GM12875 (cell line): ENCODE measurements around the gene CTNNA1.
"Not testable (repeated sequence)": the region's sequence is repeated elsewhere in the genome, so short reads cannot be mapped to it uniquely, and the experiment has no call there.

Source experiments
- H3K4me3 ChIP-seq: one replicate; pipeline ENCODE4 v1.5.1; 2011; ENCODE audit warnings: low read depth, low read length, control low read depth
- TF ChIP-seq, protein P1 (sequence below): IDR thresholded peaks from 2 replicates; pipeline ENCODE4 v1.5.1; 2011; ENCODE audit warnings: low read depth, mild to moderate bottlenecking, control low read depth, inconsistent platforms, low read length, moderate library complexity, borderline replicate concordance; ENCODE audit not compliant: insufficient read depth

The CTNNA1 gene

DNA sequence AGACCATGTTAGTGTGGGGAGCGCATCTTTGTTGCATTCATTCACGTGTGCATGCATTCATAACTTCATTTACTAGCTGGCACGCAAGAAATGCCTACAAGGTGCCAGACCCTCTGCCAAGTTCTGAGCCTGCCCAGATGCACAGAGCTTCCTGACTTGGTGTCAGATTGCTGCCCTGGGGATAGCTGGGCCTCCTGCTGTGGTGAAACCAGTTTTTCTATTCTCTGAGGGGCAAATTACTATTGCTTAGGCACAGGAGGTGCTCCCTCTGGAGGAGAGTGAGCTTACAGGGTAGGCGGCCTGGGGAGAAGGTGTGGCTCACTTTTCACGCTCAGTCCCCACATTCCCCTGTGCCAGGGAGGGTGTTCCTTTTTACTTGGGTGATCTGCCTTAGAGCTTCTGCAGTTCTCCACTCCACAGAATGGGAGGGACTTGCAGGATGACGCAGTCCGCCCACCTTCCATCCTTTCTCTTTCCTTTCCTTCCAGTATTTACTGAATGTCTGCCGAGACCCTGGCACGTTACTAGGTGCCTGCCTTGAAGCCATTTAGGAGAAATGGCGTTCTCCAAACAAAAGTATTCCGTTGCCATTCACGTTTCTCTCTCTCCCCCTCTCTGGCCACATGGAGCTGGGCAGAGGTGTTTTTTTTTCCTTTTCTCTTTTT lies 27.9 kb upstream of the CTNNA1 start:
- TF ChIP-seq, protein P1, sequence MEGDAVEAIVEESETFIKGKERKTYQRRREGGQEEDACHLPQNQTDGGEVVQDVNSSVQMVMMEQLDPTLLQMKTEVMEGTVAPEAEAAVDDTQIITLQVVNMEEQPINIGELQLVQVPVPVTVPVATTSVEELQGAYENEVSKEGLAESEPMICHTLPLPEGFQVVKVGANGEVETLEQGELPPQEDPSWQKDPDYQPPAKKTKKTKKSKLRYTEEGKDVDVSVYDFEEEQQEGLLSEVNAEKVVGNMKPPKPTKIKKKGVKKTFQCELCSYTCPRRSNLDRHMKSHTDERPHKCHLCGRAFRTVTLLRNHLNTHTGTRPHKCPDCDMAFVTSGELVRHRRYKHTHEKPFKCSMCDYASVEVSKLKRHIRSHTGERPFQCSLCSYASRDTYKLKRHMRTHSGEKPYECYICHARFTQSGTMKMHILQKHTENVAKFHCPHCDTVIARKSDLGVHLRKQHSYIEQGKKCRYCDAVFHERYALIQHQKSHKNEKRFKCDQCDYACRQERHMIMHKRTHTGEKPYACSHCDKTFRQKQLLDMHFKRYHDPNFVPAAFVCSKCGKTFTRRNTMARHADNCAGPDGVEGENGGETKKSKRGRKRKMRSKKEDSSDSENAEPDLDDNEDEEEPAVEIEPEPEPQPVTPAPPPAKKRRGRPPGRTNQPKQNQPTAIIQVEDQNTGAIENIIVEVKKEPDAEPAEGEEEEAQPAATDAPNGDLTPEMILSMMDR: no peak
- no peak overlapping the region for H3K4me3 ChIP-seq

DNA sequence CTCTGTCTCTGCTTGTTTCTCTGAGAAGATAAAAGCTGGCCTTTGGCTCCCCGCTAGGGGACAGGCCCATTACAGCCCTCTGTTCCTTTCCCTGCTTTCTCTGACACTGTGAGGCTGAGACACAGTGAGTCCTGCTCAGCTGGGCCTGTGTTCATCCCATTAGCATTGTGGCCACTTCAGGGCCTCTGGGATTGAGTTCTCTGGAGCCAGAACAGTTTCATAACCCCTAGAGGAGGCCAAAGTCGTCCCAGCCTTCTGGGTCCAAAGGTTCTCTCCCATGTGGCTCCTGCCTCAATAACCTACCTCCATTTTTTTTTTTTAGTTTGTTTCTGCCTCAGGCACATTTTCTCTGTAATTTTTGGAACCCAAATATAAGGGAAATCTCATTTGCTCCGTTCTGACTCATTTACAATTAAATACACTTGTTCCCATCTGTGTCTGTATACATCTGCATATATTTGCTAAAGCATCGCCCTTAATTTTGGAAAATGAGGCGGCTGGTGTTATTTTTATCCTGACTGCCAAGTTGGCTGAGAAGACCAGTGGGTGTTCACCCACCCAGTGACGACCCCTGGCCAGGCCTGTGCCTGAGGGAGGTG lies 27.3 kb upstream of the CTNNA1 start:
- H3K4me3 ChIP-seq: no peak overlapping the region
- TF ChIP-seq, protein P1: no peak

DNA sequence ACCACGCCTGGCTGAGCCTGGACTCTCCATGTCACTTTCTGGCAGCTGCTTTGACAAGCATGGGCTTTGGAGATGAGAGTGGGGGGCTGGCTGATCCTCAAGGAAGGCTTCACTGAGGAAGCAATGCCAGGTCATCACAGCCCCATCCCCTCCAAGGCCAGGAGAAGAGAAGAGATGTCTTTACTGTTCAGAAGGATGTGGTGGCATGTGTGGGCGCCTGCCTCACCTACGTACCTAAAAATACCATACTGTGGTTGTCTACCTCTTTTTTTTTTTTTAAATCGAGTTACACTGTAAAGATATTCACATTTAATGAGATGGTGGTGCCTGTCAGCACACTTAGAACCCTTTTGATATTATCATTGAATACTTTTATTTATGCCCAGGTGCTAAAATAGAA lies 26.4 kb upstream of the CTNNA1 start:
- TF ChIP-seq, protein P1: no peak
- H3K4me3 ChIP-seq: no peak overlapping the region

DNA sequence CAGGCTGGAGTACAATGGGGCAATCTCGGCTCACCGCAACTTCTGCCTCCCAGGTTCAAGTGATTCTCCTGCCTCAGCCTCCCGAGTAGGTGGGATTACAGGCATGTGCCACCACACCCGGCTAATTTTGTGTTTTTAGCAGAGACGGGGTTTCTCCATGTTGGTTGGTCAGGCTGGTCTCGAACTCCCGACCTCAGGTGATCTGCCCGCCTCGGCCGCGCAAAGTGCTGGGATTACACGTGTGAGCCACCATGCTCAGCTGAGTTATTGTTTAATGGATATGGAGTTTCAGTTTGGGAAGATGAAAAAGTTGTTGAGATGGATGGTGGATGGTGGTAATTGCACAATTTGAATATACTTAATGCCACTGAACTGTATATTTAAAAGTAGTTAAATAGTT lies 22.7 kb upstream of the CTNNA1 start:
- H3K4me3 ChIP-seq: not testable (repeated sequence)

DNA sequence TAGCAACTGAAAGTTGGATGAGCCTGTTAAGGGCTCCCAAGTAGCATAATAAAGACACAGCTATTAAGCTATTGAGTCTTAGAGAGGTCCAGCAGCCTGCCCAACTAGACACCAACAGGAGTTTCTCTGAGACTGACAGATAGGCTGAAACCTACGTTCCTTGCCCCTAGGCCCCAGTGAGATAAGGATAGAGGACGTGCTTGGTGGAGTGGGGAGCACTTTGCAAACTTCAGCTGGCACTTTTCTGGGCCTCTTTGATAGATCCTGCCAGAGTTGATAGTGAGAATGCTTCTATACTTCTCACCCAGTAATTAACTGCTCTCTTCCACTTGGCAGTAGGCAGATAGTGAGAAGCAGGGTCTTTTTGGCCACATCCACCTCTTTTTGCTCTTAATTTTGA lies 20.8 kb upstream of the CTNNA1 start:
- TF ChIP-seq, protein P1: no peak
- H3K4me3 ChIP-seq: no peak overlapping the region

DNA sequence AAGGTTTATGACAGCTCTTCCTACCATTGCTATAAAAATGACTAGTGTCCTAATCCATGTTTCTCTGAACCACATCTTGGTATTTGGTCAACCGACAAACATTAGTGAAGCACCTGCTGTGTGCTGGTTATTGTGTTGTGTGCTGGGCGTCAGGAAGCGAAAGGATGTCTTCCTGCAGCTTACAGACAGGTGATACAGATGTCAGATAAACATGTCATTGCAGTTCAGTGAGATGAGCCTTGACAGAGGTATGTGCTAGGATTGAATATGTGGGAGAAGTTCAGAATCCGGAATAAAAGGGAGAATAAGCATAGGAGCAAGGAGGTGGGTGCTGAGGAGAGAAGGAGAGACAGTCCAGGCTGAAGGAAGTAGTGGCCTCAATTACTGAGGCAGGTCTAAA lies 20.3 kb upstream of the CTNNA1 start:
- no peak overlapping the region for H3K4me3 ChIP-seq
- TF ChIP-seq, protein P1: no peak

DNA sequence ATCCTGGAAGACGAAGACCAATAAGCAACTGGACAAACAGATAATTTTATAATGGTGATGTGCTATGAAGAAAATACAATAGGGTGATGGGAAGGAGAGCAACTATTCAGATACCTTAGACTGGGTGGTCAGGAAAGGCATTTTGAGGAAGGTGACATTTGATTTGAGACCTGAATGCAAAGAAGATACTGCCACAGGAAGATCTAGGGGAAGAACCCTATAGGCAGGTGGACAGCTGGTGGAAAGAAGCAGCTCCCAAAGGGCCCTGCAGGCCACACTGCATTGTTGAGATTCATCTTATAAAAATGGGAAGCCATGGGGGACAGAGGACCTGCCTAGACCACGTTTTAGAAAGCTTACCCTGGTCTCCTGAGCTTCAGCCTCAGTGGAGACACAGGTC lies 19.7 kb upstream of the CTNNA1 start:
- TF ChIP-seq, protein P1: no peak
- no peak overlapping the region for H3K4me3 ChIP-seq
